Lower leg skin (tissue), 4 donors: ENCODE data around the gene C6orf89. TPM values are rescaled to one million over a fixed set of nuclear protein-coding genes. Genes with fewer than 3 reads are reported as not detected.

Experiments
- DNase-seq, 2 donors: peaks; one replicate each; pipeline ENCODE4 v3.0.0-alpha.2; 2019; ENCODE audit warnings: low spot score in 2 of 2
- H3K4me3 ChIP-seq: fragments of 200-600 bp; sonication (generic); 2 replicates; pipeline ENCODE4 v1.5.1; 2017; ENCODE audit warnings: mild to moderate bottlenecking, low read depth; ENCODE audit not compliant: poor library complexity, severe bottlenecking
- POLR2A ChIP-seq, 2 donors: fragments of 450-650 bp; IDR thresholded peaks; one replicate each; pipeline ENCODE4 v1.6.1; 2016 to 2017; ENCODE audit warnings: antibody characterized with exemption in 2 of 2, mild to moderate bottlenecking in 1 of 2, moderate library complexity in 1 of 2
- WGBS, 2 donors: methylation state at CpG; one replicate each; pipeline ENCODE4 v1.1.5; 2018; 5-methylcytosine and 5-hydroxymethylcytosine counted together
- intact Hi-C: fragments of 100-400 bp; cut with DNase I; formaldehyde crosslinking; loops from one replicate; pipeline ENCODE4 v1.15.0; 2023; ENCODE audit warnings: low total_unique reads
- total RNA-seq, 4 donors: library from RNA; depleted of rRNA; stranded (reverse); fragments of >200 nt; gene quantifications; one replicate each; pipeline ENCODE4 v1.1.0, GENCODE V29; 2016
- TF ChIP-seq, protein P1 (sequence below), 3 donors: fragments of 450-650 bp; IDR thresholded peaks; one replicate each; pipeline ENCODE4 v1.5.1; 2016; ENCODE audit warnings: antibody characterized with exemption in 3 of 3, mild to moderate bottlenecking in 3 of 3, moderate library complexity in 2 of 3

C6orf89 gene
- total RNA-seq, 4 donors from 2014 or later: 27.5 to 47.4 (median 30.5) TPM

DNA sequence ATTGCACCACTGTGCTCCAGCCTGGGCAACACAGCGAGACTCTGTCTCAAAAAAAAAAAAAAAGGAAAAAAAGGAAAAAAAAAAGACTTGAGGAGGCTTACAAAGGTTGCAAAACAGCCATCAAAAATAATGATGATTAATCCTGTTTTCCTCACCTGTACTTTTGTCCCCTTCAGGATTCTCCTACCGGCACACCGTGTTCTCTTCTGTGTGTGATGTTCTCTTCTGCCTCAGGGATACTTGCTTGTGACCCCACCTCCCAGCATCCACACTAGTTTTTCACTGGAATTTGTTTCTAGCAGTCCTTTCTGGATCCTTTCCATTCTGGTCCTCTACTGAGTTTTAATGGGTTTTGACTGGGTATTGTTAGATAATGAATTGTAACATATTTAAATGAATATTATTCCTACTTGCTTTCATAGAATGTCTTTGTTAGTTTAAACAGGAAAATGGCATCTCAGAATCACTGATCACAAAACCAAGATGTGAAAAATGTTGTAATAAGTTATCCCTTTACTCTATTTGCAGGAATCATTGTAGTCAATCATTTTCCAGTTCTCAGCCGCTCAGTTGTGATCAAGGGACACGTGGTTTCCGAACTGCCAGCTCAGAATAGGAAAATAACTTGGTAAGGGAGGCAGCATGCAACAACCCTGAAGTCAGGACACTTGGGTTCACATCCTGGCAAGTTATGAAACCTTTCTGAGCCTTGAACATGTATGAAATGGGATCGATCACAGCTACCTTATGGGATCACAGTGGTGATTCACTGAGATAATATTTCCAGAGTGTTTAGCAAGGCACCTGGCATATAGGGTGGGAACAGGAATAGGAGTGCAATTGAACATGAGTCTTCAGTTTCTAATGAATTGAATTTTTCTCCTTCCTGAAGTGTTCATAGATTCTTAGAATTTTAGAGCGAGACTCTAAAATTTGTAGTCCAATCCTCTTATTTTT lies 8.5 kb downstream of the C6orf89 start:
- intact Hi-C loops: loop anchor here (10.0 kb wide), 1 partner anchor 311 kb away; no protein-coding TSS in a partner anchor
- no peak overlapping the region for H3K4me3 ChIP-seq
- no peak for TF ChIP-seq POLR2A (IDR thresholded peaks at IDR 0.05)
- TF ChIP-seq, protein P1, sequence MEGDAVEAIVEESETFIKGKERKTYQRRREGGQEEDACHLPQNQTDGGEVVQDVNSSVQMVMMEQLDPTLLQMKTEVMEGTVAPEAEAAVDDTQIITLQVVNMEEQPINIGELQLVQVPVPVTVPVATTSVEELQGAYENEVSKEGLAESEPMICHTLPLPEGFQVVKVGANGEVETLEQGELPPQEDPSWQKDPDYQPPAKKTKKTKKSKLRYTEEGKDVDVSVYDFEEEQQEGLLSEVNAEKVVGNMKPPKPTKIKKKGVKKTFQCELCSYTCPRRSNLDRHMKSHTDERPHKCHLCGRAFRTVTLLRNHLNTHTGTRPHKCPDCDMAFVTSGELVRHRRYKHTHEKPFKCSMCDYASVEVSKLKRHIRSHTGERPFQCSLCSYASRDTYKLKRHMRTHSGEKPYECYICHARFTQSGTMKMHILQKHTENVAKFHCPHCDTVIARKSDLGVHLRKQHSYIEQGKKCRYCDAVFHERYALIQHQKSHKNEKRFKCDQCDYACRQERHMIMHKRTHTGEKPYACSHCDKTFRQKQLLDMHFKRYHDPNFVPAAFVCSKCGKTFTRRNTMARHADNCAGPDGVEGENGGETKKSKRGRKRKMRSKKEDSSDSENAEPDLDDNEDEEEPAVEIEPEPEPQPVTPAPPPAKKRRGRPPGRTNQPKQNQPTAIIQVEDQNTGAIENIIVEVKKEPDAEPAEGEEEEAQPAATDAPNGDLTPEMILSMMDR (IDR thresholded peaks at IDR 0.05): no peak
- no peak for DNase-seq
- 91 to 93% methylated on average over 8 of the region's 8 CpGs for WGBS, 2 donors

GRCh38 chr6:36897609-36898008 lies 11.9 kb downstream of the C6orf89 start:
- WGBS, 2 donors: 67 to 88% methylated on average over 6 of the region's 6 CpGs
- no peak for TF ChIP-seq POLR2A (IDR thresholded peaks at IDR 0.05)
- TF ChIP-seq, protein P1 (IDR thresholded peaks at IDR 0.05): no peak
- intact Hi-C loops: loop anchor here (10.0 kb wide), 1 partner anchor 307 kb away; no protein-coding TSS in a partner anchor
- no peak for DNase-seq
- no peak overlapping the region for H3K4me3 ChIP-seq

DNA sequence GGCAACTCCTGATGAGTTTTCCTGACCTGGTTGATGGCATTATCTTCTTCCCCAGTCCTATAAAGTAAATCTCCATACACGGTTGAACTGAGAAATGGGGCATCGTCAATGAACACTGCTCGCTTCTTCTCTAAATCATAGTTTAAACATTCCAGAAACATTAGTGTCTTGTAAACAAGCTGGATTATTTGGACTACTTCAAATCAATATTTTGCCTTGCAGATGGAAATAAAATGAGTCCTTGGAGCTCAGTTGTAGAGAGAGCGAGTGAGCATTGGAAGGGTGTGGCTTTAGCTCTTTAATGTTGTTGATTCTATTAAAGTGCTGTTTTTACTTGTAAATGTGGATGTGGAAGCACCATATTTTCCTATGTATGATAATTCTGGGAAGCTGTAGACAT lies 18.4 kb downstream of the C6orf89 start:
- no peak for DNase-seq
- WGBS, 2 donors: 77 to 80% methylated on average over 4 of the region's 4 CpGs
- TF ChIP-seq, protein P1 (IDR thresholded peaks at IDR 0.05): no peak
- no peak for TF ChIP-seq POLR2A (IDR thresholded peaks at IDR 0.05)
- intact Hi-C loops: no loop called here
- H3K4me3 ChIP-seq: no peak overlapping the region

DNA sequence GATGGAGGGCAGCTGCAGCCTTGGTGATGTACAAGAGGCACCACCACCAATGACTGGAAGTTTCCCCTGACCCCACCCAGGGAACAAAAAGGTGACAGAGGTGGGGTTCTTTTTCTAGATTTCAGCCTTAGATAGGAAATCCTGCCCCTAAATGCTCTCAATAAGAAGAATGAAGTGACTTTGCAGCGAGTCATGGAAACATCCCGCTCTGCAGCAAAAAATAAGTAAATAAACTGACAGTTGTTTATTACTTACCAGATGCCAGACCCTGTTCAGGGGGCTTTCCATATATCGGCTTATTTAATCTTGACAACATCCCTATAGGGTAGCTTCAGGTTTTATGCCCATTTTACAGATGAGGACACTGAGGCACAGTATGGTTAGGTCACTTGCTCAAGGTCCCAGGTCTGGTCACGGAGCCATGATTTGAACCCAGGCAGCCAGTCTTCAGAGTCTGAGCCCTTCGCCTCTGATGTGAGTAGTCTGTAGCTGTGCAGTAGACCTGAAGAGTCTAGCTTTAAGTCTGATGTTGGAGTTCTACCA lies 19.2 kb downstream of the C6orf89 start:
- intact Hi-C loops: no loop called here
- DNase-seq: no peak
- no peak overlapping the region for H3K4me3 ChIP-seq
- no peak for TF ChIP-seq POLR2A (IDR thresholded peaks at IDR 0.05)
- TF ChIP-seq, protein P1 (IDR thresholded peaks at IDR 0.05): no peak
- WGBS, 2 donors: 94 to 95% methylated on average over 5 of the region's 5 CpGs

GRCh38 chr6:36906539-36907325 lies 21.0 kb downstream of the C6orf89 start:
- H3K4me3 ChIP-seq: no peak overlapping the region
- intact Hi-C loops: no loop called here
- no peak for DNase-seq
- 11 to 19% methylated on average over 2 of the region's 2 CpGs for WGBS, 2 donors
- TF ChIP-seq, protein P1 (IDR thresholded peaks at IDR 0.05): no peak
- TF ChIP-seq POLR2A (IDR thresholded peaks at IDR 0.05): no peak
